IMR-90 (cell line): ENCODE data around the gene PLCL1.

Experiments used
- FOS ChIP-seq: fragments of 150-350 bp; IDR thresholded peaks from 2 replicates; pipeline ENCODE4 v1.6.1; 2016; ENCODE audit warnings: low read depth, low read length
- NFE2L2 ChIP-seq: fragments of 150-350 bp; IDR thresholded peaks from 2 replicates; pipeline ENCODE4 v1.6.1; 2016; ENCODE audit warnings: low read depth, mild to moderate bottlenecking, low read length
- POLR2A ChIP-seq: IDR thresholded peaks from 2 replicates; pipeline ENCODE4 v1.6.1; 2012; ENCODE audit warnings: mild to moderate bottlenecking, low read depth, low read length
- RAD21 ChIP-seq: IDR thresholded peaks from 2 replicates; pipeline ENCODE4 v1.6.1; 2012; ENCODE audit warnings: low read length, improper control_type of control experiment
- RFX5 ChIP-seq: IDR thresholded peaks from 2 replicates; pipeline ENCODE4 v1.8.0; 2012; ENCODE audit warnings: low read depth, mild to moderate bottlenecking, low read length, moderate library complexity
- TF ChIP-seq, protein P1 (sequence below): conservative IDR thresholded peaks from 2 replicates; pipeline ENCODE4 v1.5.1; 2012; ENCODE audit warnings: mild to moderate bottlenecking, low read depth, low read length, improper control_type of control experiment

DNA sequence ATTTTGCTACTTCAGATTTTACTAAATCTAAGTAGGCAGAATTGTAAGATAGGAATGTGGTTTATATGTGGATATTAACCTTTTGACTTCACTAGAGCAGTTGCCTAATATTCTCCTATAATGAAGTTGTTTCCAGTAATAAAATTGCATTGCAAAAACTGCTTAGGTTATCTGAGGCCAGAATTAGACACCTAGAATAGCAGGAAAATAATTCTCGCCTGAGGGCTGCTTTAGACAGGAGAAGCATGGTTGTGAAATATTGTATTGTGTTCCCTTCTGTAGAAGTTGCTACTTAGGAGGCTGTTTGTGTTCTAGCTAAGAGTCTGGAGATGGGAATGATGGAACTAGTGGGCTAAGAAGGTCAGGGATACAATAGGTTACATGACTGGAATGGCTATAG lies 146.3 kb downstream of the PLCL1 start:
- TF ChIP-seq, protein P1, sequence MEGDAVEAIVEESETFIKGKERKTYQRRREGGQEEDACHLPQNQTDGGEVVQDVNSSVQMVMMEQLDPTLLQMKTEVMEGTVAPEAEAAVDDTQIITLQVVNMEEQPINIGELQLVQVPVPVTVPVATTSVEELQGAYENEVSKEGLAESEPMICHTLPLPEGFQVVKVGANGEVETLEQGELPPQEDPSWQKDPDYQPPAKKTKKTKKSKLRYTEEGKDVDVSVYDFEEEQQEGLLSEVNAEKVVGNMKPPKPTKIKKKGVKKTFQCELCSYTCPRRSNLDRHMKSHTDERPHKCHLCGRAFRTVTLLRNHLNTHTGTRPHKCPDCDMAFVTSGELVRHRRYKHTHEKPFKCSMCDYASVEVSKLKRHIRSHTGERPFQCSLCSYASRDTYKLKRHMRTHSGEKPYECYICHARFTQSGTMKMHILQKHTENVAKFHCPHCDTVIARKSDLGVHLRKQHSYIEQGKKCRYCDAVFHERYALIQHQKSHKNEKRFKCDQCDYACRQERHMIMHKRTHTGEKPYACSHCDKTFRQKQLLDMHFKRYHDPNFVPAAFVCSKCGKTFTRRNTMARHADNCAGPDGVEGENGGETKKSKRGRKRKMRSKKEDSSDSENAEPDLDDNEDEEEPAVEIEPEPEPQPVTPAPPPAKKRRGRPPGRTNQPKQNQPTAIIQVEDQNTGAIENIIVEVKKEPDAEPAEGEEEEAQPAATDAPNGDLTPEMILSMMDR = no peak
- no peak for TF ChIP-seq POLR2A
- TF ChIP-seq NFE2L2 = no peak
- TF ChIP-seq FOS = no peak
- no peak for TF ChIP-seq RFX5
- no peak for TF ChIP-seq RAD21
